IPS-NIHi7 (cell line): ENCODE data around the gene CAPRIN2.

Experiments used
- DNase-seq: peaks from one replicate; pipeline ENCODE4 v3.0.0; 2012; ENCODE audit warnings: mixed read lengths; ENCODE audit errors: extremely low spot score

CAPRIN2 gene, protein sequence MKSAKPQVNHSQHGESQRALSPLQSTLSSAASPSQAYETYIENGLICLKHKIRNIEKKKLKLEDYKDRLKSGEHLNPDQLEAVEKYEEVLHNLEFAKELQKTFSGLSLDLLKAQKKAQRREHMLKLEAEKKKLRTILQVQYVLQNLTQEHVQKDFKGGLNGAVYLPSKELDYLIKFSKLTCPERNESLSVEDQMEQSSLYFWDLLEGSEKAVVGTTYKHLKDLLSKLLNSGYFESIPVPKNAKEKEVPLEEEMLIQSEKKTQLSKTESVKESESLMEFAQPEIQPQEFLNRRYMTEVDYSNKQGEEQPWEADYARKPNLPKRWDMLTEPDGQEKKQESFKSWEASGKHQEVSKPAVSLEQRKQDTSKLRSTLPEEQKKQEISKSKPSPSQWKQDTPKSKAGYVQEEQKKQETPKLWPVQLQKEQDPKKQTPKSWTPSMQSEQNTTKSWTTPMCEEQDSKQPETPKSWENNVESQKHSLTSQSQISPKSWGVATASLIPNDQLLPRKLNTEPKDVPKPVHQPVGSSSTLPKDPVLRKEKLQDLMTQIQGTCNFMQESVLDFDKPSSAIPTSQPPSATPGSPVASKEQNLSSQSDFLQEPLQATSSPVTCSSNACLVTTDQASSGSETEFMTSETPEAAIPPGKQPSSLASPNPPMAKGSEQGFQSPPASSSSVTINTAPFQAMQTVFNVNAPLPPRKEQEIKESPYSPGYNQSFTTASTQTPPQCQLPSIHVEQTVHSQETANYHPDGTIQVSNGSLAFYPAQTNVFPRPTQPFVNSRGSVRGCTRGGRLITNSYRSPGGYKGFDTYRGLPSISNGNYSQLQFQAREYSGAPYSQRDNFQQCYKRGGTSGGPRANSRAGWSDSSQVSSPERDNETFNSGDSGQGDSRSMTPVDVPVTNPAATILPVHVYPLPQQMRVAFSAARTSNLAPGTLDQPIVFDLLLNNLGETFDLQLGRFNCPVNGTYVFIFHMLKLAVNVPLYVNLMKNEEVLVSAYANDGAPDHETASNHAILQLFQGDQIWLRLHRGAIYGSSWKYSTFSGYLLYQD

DNA sequence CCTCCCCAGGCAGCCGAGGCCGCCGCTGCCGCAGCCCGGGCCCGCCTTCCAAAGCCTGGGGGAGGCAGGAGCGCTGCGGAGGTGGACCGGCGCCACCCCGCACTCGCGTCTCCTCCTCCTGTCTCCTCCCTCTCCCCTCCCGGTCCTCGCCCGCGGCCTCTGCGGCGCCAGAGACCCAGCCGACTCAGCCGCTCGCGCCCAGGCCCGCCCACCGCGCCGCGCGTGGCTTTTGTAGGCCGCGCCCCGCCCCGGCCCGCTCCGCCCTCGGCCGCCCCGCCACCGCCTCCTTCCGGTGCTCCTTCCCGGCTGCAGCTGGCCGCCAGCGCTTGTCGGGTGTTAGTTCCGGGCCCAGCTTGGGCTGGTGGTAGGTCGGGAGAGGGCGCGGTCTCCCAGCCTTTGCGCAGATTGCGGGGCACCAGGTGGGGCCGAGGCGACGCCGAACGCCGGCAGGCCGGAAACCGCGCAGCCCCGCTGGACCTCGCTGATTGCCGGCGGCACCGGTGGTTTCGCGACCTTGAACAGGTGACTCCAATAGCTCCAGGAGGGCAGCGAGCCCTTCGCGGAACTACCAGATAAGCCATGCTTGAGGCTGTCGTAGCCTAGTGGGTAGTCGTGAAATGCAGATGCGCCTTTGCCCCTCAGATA is at the start of gene CAPRIN2:
TSS of gene CAPRIN2 (minus strand) at position 202 of the 645 bp plus-strand sequence. CDS start 1,431 bp downstream, outside the sequence.
- DNase-seq = peak; percentile 95

DNA sequence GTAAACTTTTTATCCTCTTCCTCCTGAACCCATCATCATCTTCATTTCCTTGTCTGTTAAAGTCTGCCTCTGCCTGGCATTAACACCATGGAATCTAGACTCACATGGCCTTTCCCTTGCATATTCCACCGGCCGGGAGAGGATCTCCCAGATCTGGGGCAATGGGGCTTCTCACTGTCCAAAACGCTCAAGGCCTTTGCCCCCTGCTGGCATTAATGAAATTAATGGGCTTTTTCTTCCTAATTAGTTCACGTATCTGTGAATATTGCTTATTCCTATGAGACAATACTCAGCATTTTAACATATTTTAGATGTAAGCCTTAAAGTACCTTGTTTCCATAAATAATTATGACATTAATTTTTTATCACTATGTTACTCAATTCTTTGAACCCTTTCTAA is 42.9 kb upstream of the CAPRIN2 start:
- no peak for DNase-seq

DNA sequence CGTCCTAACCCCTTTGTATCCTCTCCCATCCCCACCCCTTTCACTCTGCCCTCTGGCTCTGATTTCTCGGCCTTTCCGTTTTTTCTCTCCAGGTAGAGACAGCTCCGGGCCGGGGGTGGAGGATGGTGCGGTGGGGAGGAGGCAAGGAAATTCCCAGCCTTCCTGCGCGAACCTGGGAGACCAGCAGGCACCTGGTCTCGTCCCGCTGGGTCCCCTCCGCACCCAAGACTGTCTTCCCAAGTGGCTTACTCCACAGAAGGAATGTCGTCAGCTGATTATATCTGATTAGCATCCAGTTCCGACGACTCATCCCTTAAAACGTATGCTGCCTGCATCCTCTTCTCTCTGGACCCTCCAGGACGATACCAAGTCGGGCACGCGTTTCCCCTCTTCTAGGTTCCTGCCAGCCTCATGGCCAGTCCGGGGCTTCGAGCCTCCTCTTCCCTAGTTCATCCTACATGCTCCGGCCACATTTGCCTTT is 42.2 kb upstream of the CAPRIN2 start:
- peak; percentile 50 for DNase-seq

DNA sequence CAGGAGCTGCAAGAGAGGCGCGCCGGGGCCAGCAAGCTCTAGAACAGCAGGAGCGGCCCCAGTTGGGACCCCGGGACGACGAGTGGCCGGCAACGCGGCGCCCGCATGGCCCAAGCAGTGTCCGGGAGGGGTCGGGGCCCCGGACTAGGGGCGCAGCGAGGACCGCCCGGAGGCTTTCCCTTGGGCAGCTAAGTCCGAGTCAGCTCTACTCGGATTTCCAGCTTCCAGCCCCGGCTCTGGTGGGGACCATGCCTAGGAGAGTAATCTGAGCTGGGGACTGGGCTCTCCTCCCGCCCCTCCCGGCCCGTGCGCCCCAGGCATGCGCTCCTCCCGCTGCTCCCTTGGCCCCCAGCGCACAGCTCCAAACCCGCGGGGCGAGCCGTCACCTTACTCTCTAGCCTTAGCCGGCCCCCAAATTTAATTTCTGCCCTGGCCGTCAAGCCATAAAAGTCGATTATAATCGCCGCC is 41.6 kb upstream of the CAPRIN2 start:
- DNase-seq = peak; percentile 73

DNA sequence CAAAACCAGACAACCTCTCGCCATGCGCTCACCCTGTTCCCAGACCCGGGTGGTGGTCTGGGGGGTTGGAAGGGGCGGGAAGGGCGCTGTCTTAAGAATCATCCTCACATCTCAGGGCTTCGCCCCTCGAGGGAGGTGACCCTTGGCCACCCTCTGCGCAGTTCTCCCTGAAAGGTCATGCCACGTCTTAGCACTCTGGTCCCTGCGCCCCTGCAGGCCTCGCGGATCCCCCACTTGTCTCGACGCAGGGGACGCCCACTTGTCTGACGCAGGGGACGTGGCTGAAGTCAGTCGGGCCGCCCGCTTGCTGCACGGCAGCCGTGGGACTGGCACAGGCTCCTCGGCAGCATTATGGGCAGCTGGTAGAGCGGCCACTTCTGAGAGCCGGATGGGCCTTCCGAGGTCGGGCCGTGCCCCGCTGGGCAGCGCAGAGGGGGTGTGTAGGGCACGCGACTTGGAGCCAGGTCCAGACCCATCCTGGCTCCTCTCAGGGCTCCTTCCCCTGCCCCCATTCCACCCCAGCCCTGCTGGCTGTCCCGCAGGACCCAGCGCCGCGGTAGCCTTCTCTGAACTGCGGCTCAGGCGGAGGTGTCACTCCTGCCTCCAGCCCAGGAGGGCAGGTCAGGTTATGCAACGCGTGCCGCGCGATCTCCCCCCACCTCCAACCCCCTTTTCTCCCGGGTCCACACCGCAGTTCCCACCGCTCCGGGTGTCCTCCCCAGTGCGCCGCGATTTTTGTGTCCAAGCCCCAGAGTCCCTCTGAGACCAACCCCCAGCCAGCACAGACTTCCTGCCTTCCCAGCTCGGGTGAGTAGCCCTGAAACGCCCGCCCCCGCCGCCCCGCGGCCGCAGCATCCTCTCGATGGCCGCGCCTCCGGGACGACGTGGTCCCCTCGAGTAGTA is 40.9 kb upstream of the CAPRIN2 start:
- DNase-seq = peak; percentile 72

DNA sequence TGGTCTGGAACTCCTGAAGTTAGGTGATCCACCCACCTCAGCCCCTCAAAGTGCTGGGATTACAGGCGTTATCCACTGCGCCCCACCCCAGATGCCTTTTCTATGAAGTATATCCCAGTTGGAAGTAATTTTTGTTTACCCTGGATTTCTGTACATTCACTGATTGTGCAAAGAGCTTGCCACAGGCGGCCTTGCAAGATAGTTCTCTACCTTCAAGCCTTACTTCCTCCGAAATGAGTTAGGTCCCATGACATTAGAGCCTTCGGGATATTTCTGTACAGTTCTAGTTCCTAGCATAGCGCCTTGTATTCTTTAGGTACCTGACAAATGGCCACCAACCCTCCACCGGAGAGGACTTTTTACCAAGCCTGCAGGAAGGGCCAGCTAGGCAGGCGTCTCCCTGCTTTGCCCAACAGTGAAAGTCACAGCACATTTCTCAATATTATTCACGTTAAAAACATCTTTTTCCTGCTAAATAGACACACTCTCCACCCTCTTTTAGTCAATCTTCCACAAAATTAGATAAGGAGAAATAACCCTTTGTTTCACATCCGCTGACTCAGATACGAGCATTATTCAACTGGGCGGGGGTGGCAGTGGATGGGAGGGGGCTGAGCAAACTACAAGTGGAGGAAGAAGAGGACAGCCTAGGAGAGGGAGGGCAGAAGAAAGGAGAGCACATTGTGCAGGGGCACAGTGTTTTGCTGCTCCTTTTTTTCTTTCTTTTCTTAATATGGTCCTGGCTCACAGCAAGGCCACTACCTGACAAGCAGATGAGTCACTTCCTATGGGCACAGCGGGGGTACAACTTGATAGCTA is 40.0 kb upstream of the CAPRIN2 start:
- DNase-seq = peak; percentile 83

DNA sequence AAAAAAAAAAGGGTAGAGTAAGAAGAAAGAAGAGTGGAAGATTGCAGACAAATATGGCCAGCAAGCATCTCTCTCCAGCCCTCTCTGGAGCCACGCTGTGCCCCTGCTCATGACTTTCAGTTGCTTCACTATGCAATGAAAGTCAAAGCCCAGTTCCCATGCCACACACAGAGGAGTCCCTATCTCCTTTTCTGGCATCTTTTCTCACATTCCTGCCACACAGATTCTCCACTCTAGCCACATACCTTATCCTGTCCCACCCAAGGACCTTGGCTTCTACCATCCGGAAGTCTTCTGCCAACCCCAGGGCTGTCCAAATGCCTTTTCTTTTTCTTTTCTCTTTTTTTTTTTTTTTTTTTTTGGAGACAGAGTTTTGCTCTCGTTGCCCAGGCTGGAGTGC is 39.3 kb upstream of the CAPRIN2 start:
- no peak for DNase-seq

DNA sequence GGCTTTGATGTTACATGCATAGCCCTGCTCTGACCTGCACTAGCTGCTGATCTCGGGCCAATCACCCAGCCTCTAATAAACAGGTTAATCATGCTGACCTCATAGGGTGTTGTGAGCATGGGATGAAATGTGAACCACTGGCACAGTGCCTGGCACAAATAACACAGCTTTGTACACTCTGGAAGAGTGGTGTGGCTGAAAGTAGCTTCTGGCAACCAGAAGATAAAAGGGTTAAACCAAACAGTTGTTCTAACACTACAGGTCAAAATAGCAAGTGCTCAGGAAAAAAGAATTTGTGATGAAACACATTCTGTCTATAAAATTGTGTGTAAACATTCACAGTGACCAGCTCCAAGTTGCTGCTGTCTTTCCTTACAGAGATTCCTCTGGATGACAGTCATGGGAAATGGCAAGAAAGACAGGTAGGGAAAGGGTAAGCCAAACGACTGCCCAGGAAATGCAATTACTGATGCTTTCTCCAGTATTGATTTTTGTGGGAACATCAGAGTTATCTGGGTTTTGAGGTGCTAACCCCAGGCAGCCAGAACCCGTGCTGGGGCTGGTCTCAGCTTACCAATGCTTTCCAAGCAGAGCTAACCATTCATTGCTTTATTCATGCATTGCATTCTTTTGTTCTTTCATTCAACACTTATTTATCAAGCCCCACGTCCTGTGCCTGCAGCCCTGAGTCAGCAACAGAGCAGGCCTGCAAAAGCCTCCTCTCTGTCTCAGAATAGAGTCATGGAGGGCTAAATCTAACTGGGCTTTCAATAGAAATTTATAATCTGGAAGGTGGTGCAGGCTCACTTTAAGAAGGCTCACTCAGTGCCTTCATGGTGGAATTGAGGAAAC is 38.1 kb upstream of the CAPRIN2 start:
- DNase-seq = peak; percentile 23

DNA sequence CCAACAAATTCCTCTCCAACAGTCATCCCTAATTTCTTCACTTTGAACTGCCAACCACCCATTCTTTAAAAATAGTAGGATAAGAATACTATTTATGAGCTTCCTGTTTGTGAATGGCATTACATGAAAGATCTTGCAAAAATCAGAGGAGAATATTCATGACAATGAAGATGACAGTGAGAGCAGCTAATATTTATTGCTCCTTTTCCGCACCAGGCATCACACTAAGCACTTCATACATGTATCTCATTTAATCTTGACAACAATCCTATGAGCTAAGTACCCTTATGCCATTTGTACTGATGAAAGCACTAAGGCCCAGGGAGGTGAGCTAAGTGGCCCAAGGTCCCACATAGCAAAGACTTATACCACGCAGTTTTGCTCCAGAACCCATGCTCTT is 37.3 kb upstream of the CAPRIN2 start:
- DNase-seq = no peak

DNA sequence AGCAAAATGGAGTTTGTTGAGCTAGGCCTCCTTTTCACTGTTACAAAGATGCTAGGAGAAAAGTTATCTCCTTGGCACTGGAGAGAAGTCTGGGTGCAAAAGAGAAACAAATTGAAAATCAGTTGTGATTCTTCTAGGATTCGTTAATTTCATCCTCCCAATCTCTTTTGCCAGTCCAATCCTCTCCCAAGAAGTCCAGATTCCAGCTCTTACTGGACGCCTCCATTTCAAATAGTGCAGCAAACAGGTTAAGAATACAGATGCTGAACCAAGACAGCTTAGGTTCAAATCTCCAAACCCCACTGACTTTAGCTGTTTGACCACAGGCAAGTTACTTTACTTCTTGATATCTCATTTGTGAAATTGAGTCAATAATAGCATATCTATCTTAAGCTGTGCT is 34.0 kb upstream of the CAPRIN2 start:
- DNase-seq = no peak

DNA sequence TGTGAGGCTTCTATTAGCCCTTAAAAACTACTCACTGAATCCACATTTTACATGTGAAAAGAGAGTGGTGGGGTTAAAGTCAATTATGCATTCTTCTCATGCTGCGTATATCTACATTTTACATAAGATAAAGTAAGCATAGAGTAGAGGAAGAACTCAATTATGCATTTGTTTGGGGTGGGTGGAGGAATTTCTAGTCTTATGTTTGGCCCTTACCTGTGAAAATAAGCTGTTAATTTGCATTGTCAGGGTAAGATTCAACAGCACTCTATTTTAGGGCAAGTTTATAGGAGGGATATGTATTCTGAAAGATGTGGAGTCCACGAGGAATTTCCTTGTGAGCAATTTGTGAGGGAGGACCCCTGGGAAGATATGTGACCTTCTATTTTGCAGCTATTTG is 30.9 kb upstream of the CAPRIN2 start:
- DNase-seq = no peak

DNA sequence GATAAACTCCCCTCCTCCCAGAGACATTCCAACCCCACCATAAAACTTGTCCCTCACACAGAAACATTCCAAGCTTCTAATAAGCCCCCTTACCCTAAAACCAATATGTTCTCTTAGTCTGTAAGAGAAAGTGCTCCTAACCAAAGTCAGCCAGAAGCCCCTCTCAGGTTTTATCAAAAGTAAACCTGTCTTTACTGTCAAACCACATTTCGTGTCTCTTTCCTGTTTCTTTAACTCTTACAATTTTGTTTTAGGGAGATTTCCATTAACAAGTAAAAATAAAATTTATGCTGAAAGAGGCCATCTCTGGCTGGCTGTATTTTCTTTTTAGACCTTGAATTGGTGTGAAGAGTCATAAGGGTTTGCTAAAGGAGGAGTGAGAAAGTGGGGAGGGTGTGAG is 29.8 kb upstream of the CAPRIN2 start:
- no peak for DNase-seq

DNA sequence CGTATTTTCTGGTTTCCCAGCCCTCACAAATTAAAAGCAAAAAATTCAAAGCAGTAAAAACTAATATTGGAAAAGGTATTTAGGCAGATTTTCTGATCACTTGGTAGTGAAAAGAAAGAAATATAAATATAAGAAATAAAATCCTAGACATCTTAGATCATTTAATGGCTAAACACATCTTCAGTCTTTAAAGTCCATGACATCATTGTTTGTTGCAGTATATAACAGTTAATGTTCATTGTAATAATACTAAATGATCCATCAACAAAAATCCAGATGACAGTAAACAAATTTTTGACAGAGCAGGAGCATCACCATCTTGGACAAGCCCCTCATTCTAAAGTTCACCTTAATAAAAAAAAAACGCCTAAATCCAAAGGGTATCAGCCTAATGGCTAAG is 29.2 kb upstream of the CAPRIN2 start:
- DNase-seq = no peak

DNA sequence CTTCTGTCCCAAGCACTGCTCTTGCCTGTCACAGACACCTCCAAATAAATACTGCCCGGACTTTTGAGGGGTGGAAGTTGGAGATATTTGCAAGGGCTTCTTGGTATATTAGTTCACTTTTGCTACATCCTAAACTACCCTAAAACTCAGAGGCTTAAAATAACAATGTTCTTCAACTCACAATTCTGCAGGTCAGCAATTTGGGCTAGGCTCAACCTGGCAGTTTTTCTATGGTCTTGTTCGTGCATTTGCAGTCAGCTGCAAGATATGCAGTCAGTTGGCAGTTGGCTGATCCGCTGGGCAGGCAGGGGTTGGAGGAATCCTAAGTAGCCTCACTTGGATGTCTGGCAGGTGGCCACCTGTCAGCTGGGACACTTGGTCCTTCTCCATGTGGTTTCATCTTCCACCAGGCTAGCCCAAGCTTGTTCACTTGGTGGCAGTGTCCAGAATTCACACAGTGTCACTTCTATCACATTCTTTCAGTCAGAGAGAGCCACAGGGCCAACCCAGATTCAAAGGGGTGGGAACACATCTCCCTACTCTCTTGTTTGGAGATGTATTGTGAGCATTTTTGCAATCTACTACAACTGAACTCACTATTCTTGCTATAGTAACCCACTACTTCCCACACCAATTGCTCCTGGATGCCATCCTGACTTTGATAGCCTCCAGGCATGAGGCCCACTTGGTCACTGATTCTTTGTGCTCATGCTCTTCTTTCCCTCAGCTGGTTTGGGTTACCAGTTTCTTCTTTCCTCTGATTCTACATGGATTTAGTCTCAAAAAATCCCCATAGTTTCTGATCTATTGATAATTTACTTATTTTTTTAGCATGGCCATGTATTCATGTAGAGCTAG is 27.8 kb upstream of the CAPRIN2 start:
- DNase-seq = no peak

DNA sequence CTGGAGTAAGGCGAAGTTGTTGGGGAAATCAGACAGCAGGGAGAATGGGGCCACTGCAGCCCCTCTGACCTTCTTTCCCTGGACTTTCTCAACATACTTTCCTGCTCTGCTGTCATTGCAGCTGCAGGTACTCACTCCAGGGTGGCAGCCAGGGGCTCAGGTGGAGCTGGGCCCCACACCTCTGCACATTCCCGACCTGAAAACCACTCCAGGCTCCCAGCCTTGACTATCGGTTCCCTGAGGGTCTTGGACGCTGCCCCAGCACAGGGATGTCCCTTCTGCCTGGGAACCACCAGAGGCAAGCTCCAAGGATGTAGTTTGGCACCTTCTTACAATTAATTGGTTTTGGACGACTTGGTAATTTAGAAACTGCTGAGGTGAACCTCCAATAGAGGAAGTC is 24.8 kb upstream of the CAPRIN2 start:
- DNase-seq = no peak

DNA sequence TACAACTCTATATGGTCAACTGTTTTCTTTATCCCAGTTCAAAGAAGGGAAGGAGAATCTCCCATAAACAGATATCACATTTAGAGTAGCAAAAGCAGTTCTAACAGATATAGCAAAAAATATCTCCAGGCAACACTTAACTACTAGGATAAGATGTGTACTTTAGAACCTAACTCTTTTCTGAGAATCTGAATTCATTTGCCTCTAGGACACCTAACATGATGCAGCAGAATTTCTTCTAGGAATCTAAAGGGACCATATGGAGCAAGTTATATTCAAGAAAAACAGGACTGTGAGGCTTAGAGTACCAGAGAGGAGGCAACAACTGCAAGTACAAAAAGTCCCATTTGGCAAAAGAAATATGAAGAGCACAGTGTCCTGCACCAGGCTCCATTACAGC is 24.4 kb upstream of the CAPRIN2 start:
- DNase-seq = no peak

DNA sequence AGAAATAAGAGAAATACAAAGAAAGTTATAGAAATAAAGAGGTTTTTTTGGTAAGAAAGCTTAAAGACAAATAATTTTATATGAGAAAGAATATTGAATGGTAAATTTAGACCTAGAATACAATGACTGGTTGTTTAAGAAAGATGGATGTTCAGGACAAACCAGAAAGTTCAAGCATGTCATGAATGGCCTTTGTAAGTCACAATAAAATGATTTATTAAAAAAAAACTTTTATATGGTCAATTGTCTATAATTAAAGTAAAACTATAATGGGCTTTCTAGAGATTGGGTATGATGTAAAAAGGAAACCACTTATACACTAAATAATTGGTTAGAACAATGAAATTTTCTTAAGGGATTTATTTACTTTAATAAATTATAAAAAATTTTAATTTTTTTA is 19.8 kb upstream of the CAPRIN2 start:
- no peak for DNase-seq

DNA sequence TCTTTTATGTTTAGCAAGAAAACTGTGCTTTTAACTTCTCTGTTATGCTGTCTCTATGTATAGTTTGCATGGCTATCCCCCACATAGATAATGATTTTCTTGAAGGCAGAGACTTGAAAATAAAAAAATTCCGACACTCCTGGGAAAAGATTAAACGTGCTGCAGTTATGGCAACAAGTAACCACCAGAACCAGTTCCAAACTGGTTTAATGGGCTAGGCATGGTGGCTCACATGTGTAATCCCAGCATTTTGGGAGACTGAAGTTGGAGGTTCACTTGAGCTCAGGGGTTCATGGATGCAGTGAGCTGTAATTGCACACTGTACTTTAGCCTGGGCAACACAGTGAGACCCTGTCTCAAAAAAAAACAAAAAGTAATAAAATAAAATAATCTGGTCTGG is 15.1 kb upstream of the CAPRIN2 start:
- DNase-seq = no peak
